Spleen (tissue), 11 donors: ENCODE results near the gene GLDC. TPM values are rescaled to one million over a fixed set of nuclear protein-coding genes. Genes with fewer than 3 reads are reported as not detected.

ENCODE experiments used
- DNase-seq: peaks from one replicate; pipeline ENCODE4 v3.0.0-alpha.2; 2020
- H3K27ac ChIP-seq, 8 donors: fragments of 200-600 bp; sonication (generic) in 7 of 8; 1 replicate in 4 of 8; 2 replicates in 4 of 8; pipeline versions ENCODE4 v1.5.0 to v1.8.0; 2016 to 2021; ENCODE audit warnings: inconsistent platforms in 4 of 8, mild to moderate bottlenecking in 4 of 8, moderate library complexity in 1 of 8
- H3K27me3 ChIP-seq, 7 donors: fragments of 200-600 bp; sonication (generic) in 6 of 7; replicated peaks in 1 of 7; 1 replicate in 4 of 7; 2 replicates in 3 of 7; pipeline versions ENCODE4 v1.5.0 to v1.8.0; 2016 to 2021; ENCODE audit warnings: inconsistent platforms in 3 of 7, mild to moderate bottlenecking in 1 of 7
- H3K36me3 ChIP-seq, 6 donors: fragments of 200-600 bp; sonication (generic) in 5 of 6; 1 replicate in 4 of 6; 2 replicates in 2 of 6; pipeline versions ENCODE4 v1.5.0 to v1.8.0; 2016 to 2021; ENCODE audit warnings: inconsistent platforms in 2 of 6
- H3K4me1 ChIP-seq, 6 donors: fragments of 200-600 bp; sonication (generic) in 5 of 6; 1 replicate in 3 of 6; 2 replicates in 3 of 6; pipeline versions ENCODE4 v1.5.0 to v1.8.0; 2016 to 2021; ENCODE audit warnings: inconsistent platforms in 3 of 6
- H3K4me3 ChIP-seq, 8 donors: fragments of 200-600 bp; sonication (generic) in 7 of 8; 1 replicate in 4 of 8; 2 replicates in 4 of 8; pipeline versions ENCODE4 v1.5.0 to v1.8.0; 2016 to 2021; ENCODE audit warnings: inconsistent platforms in 4 of 8, mild to moderate bottlenecking in 4 of 8, moderate library complexity in 2 of 8
- H3K9me3 ChIP-seq, 8 donors: fragments of 200-600 bp; sonication (generic) in 7 of 8; 1 replicate in 4 of 8; 2 replicates in 4 of 8; pipeline versions ENCODE4 v1.5.0 to v1.8.0; 2016 to 2021; ENCODE audit warnings: inconsistent platforms in 4 of 8
- POLR2A ChIP-seq, 3 donors: fragments of 450-650 bp; IDR thresholded peaks; one replicate each; pipeline ENCODE4 v1.5.1; 2017; ENCODE audit warnings: antibody characterized with exemption in 3 of 3, mild to moderate bottlenecking in 1 of 3
- POLR2AphosphoS5 ChIP-seq, 3 donors: sonication (generic); formaldehyde crosslinking; IDR thresholded peaks; one replicate each; pipeline ENCODE4 v1.5.1; 2017; ENCODE audit warnings: antibody characterized with exemption in 3 of 3
- WGBS, 5 donors: extraction: QIAGEN DNeasy Blood & Tissue Kit in 3 of 5; methylation state at CpG; one replicate each; pipeline versions ENCODE4 v1.1.5 to v1.1.7; 2013 to 2018; 5-methylcytosine and 5-hydroxymethylcytosine counted together
- intact Hi-C: fragments of 100-400 bp; cut with DNase I; formaldehyde crosslinking; loops from one replicate; pipeline ENCODE4 v1.15.0; 2023; ENCODE audit warnings: low total_unique reads
- polyA plus RNA-seq, 3 donors: library from polyadenylated mRNA; stranded (reverse); fragments of 200-250 nt; gene quantifications; one replicate each; pipeline ENCODE4 v1.2.1, GENCODE V29; 2013
- total RNA-seq, 7 donors: library from RNA; depleted of rRNA in 3 of 7; stranded (reverse); fragments of >200 nt in 3 of 7; fragmentation: NEBNext Ultra II Directional in 4 of 7; extraction: Animal tissue kit (Norgen Biotek cat#: 25700) in 4 of 7; gene quantifications; one replicate each; pipeline versions ENCODE4 v1.1.0 to v1.2.1, GENCODE V29; 2016 to 2021
- TF ChIP-seq, protein P1 (sequence below), 11 experiments: fragments of 200-600 bp in 7 of 11; fragments of 450-650 bp in 4 of 11; sonication (generic) in 4 of 11; IDR thresholded peaks in 8 of 11; conservative IDR thresholded peaks in 3 of 11; 1 replicate in 7 of 11; 2 replicates in 4 of 11; pipeline versions ENCODE4 v1.4.0 to v1.8.0; 2016 to 2021; ENCODE audit warnings: antibody characterized with exemption in 11 of 11, inconsistent platforms in 4 of 11, mild to moderate bottlenecking in 1 of 11
- donor health status: healthy with polysubstance abuse.
- donor health status: DM: no; HTN: no; CAD: no; lungs with moderate emphysema.
- donor health status: DM: no; HTN: no; CAD: no.
- donor health status: Bipolar disorder and iron deficiency.
- donor health status: healthy.
- donor health status: DM: no; HTN: no; CAD: no.
- donor health status: DM: yes; HTN: yes; CAD: no.

The GLDC gene
- total and polyA plus RNA-seq, 10 donors: 0.17 to 8.7 (median 0.64) TPM

DNA sequence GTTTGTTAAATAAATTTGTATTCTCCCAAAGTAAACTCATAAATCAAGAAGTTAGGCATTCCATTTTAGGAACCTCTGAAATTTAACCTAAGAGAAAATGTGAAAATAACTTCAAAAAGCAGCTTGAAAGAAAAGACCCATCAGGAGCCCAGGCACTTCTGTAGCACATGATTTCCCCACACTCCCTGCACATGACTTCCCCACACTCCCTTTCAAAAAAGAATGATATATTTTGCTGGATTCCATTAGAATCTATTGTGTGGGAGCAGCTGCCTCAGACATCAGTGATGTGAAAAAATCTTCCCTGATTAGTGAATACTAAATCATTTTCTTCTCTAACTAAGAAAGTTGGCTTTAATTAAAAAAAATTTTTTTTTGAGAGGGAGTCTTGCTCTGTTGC is 83.3 kb downstream of the GLDC start:
- no peak overlapping the region for H3K4me3 ChIP-seq
- TF ChIP-seq, protein P1, sequence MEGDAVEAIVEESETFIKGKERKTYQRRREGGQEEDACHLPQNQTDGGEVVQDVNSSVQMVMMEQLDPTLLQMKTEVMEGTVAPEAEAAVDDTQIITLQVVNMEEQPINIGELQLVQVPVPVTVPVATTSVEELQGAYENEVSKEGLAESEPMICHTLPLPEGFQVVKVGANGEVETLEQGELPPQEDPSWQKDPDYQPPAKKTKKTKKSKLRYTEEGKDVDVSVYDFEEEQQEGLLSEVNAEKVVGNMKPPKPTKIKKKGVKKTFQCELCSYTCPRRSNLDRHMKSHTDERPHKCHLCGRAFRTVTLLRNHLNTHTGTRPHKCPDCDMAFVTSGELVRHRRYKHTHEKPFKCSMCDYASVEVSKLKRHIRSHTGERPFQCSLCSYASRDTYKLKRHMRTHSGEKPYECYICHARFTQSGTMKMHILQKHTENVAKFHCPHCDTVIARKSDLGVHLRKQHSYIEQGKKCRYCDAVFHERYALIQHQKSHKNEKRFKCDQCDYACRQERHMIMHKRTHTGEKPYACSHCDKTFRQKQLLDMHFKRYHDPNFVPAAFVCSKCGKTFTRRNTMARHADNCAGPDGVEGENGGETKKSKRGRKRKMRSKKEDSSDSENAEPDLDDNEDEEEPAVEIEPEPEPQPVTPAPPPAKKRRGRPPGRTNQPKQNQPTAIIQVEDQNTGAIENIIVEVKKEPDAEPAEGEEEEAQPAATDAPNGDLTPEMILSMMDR (IDR thresholded peaks at IDR 0.05 in 8 of 11, conservative IDR thresholded peaks at IDR 0.05 in 3 of 11): no peak
- no peak for TF ChIP-seq POLR2A (IDR thresholded peaks at IDR 0.05)
- no peak for TF ChIP-seq POLR2AphosphoS5 (IDR thresholded peaks at IDR 0.05)
- H3K9me3 ChIP-seq: no peaks in the 10 kb centered on the region
- intact Hi-C loops: no loop called here
- H3K36me3 ChIP-seq: no peaks in the 10 kb centered on the region
- no peak for DNase-seq
- H3K27me3 ChIP-seq: no peaks in the 10 kb centered on the region
- no peak overlapping the region for H3K27ac ChIP-seq
- H3K4me1 ChIP-seq: no peaks in the 10 kb centered on the region

DNA sequence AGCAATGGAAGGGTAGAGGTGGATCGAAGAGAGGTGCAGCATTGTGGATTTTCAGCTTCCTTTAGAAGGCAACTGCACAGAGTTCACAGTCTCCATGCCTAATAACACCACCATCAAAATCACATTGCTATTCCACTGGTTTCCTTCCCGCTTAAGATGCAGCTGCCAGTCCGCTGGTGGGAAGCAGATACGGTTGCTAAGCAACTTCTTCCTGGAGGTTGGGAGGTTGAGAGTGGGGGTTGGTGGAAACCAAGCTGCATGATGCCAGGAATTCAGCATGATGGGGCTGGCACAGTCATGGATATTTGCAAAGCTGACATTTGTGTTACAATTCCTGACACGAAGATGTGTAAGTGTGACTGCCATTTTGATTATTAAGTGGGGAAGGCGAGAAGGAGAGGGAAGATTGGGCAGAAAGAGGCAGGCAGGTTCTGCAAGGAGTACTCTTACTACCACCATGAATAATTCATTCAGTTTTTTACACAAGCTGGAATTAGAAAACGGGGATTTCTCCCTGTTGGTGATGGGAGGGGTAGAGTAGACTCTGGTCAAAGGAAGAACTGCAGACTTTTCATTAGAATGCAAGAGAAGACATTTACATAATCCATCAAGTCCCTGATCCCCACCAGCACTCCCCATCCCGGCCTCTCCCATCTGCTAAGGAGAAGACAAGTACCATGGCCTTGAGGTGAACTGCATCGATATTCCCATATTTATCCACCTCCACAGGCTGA is 87.5 kb downstream of the GLDC start:
- WGBS, 5 donors: 69 to 81% (median 75%) methylated on average over 9 of the region's 9 CpGs
- no peaks in the 10 kb centered on the region for H3K9me3 ChIP-seq
- no peak overlapping the region for H3K4me3 ChIP-seq
- DNase-seq: no peak
- no peaks in the 10 kb centered on the region for H3K36me3 ChIP-seq
- TF ChIP-seq, protein P1 (IDR thresholded peaks at IDR 0.05 in 8 of 11, conservative IDR thresholded peaks at IDR 0.05 in 3 of 11): no peak
- TF ChIP-seq POLR2A (IDR thresholded peaks at IDR 0.05) (no peak), POLR2AphosphoS5 (IDR thresholded peaks at IDR 0.05) (no peak)
- H3K27me3 ChIP-seq: no peaks in the 10 kb centered on the region
- H3K27ac ChIP-seq: no peak overlapping the region
- H3K4me1 ChIP-seq: no peaks in the 10 kb centered on the region
- intact Hi-C loops: no loop called here

DNA sequence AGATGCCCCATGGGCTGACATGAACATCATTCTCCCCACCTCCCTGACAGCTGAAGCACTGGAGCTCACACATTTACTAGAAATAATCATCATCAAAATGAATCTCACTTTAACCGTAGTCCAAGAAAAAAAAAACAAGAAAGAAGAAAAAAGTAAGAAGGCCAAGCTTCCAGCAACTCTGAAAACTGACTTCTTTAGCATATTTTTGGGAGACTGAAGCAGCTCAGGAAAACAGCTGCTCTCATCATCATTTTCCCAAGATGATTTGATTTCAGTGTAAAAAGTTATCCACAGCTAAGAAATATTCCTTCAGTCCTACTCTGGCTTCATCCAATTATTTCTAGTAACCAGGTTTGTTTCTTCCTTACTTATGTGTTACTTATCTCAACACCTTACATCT is 91.7 kb downstream of the GLDC start:
- no peaks in the 10 kb centered on the region for H3K4me1 ChIP-seq
- H3K27me3 ChIP-seq: no peaks in the 10 kb centered on the region
- WGBS, 5 donors: 86 to 100% (median 100%) methylated on average over 1 of the region's 1 CpG
- DNase-seq: no peak
- intact Hi-C loops: no loop called here
- TF ChIP-seq POLR2AphosphoS5 (IDR thresholded peaks at IDR 0.05) (no peak), POLR2A (IDR thresholded peaks at IDR 0.05) (no peak)
- TF ChIP-seq, protein P1 (IDR thresholded peaks at IDR 0.05 in 8 of 11, conservative IDR thresholded peaks at IDR 0.05 in 3 of 11): no peak
- H3K9me3 ChIP-seq: no peaks in the 10 kb centered on the region
- H3K36me3 ChIP-seq: no peaks in the 10 kb centered on the region
- H3K4me3 ChIP-seq: no peak overlapping the region
- no peak overlapping the region for H3K27ac ChIP-seq

DNA sequence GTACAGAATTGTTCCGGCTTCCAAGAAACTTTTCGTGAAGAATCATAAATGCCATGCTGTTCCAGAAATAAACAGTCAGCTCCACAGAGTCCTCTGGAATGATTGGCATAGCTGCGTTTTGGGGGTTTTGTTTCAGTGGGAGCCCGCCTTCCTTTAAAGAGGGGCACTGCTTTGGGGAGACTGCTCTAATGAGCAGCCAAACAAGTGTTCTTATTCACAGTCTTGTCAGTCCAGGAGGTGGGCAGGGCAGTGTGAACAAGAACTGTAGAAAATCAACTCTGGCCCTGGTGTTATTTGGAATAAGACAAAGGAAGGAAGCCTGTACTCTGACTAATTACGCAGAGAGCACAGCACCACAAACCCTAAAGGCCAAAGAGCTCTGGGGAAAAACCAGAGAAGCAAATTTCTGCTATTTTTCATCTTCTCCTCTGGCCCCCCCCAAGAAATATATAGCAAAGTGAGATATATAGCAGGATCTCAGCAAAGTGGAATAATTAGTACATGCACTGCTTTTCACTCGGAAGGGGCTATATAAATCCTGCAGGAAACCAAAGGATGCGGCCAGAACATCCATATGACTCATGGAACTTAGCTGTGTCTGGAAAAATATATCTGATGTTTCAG is 92.9 kb downstream of the GLDC start:
- no peak overlapping the region for H3K4me3 ChIP-seq
- no peaks in the 10 kb centered on the region for H3K9me3 ChIP-seq
- no peaks in the 10 kb centered on the region for H3K4me1 ChIP-seq
- intact Hi-C loops: no loop called here
- no peak overlapping the region for H3K27ac ChIP-seq
- DNase-seq: no peak
- H3K27me3 ChIP-seq: no peaks in the 10 kb centered on the region
- H3K36me3 ChIP-seq: no peaks in the 10 kb centered on the region
- no peak for TF ChIP-seq POLR2A (IDR thresholded peaks at IDR 0.05)
- TF ChIP-seq, protein P1 (IDR thresholded peaks at IDR 0.05 in 8 of 11, conservative IDR thresholded peaks at IDR 0.05 in 3 of 11): no peak
- TF ChIP-seq POLR2AphosphoS5 (IDR thresholded peaks at IDR 0.05): no peak
- WGBS, 5 donors: 82 to 93% (median 87%) methylated on average over 7 of the region's 7 CpGs
